Esophagus muscularis mucosa (tissue), 4 donors: ENCODE results near the gene RHOU. TPM values are rescaled to one million over a fixed set of nuclear protein-coding genes. Genes with fewer than 3 reads are reported as not detected.

ENCODE experiments used
- DNase-seq: peaks from one replicate; pipeline ENCODE4 v3.0.0-alpha.2; 2017; ENCODE audit errors: extremely low spot score
- H3K27ac ChIP-seq, 4 donors: fragments of 200-600 bp; sonication (generic); replicated peaks in 1 of 4; 1 replicate in 3 of 4; 2 replicates in 1 of 4; pipeline ENCODE4 v1.5.1; 2016 to 2019; ENCODE audit warnings: mild to moderate bottlenecking in 1 of 4
- H3K27me3 ChIP-seq, 4 donors: fragments of 200-600 bp; sonication (generic); one replicate each; pipeline versions ENCODE4 v1.5.1 to v1.6.0; 2016 to 2019
- H3K36me3 ChIP-seq, 4 donors: fragments of 200-600 bp; sonication (generic); one replicate each; pipeline ENCODE4 v1.5.1; 2016 to 2019
- H3K4me1 ChIP-seq, 4 donors: fragments of 200-600 bp; sonication (generic); one replicate each; pipeline ENCODE4 v1.5.1; 2016 to 2019
- H3K4me3 ChIP-seq, 4 donors: fragments of 200-600 bp; sonication (generic); 1 replicate in 2 of 4; 2 replicates in 2 of 4; pipeline ENCODE4 v1.5.1; 2016 to 2019; ENCODE audit warnings: mild to moderate bottlenecking in 4 of 4, moderate library complexity in 1 of 4
- H3K9me3 ChIP-seq, 4 donors: fragments of 200-600 bp; sonication (generic); 1 replicate in 3 of 4; 2 replicates in 1 of 4; pipeline ENCODE4 v1.5.1; 2016 to 2019
- EP300 ChIP-seq: sonication (generic); formaldehyde crosslinking; IDR thresholded peaks from one replicate; pipeline ENCODE4 v1.6.1; 2017; ENCODE audit warnings: antibody characterized with exemption
- POLR2A ChIP-seq: fragments of 450-650 bp; IDR thresholded peaks from one replicate; pipeline ENCODE4 v1.6.1; 2017; ENCODE audit warnings: antibody characterized with exemption, moderate library complexity, mild to moderate bottlenecking, low read depth
- POLR2AphosphoS5 ChIP-seq, 2 donors: sonication (generic); formaldehyde crosslinking; IDR thresholded peaks; one replicate each; pipeline ENCODE4 v1.6.1; 2017; ENCODE audit warnings: antibody characterized with exemption in 2 of 2
- WGBS: methylation state at CpG from one replicate; pipeline ENCODE4 v1.1.5; 2018; 5-methylcytosine and 5-hydroxymethylcytosine counted together
- intact Hi-C: fragments of 100-400 bp; cut with DNase I; formaldehyde crosslinking; loops from one replicate; pipeline ENCODE4 v1.15.1; 2023
- total RNA-seq, 4 donors: library from RNA; depleted of rRNA; stranded (reverse); fragments of >200 nt; gene quantifications; one replicate each; pipeline versions ENCODE4 v1.1.0 to v1.2.1, GENCODE V29; 2016
- TF ChIP-seq, protein P1 (sequence below), 3 experiments: fragments of 200-600 bp in 2 of 3; fragments of 450-650 bp in 1 of 3; sonication (generic) in 2 of 3; IDR thresholded peaks; one replicate each; pipeline ENCODE4 v1.5.1; 2017 to 2019; ENCODE audit warnings: antibody characterized with exemption in 3 of 3, mild to moderate bottlenecking in 2 of 3, moderate library complexity in 1 of 3

Gene RHOU
- total RNA-seq, 4 donors from 2014 or later = 24.1 to 36.0 (median 26.0) TPM

DNA sequence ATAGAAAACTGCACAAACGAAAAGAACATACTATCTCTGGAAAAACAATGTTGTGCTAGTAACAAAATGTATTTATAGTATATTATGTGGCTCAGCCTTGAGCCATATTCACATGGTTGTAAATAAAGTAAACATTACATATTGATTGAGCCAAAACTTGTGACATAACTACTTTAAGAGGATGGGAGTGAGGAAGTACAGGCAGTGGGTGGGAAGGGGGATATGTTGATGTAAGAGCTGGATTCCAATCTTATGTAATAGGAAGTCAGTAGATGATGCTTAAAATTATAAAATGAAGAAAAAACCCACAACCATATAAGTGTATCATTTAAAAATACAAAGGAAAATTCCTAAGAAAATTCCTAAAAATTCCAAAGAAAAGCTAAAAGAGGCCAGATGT lies 42.7 kb downstream of the RHOU start:
- H3K36me3 ChIP-seq = no peaks in the 10 kb centered on the region
- H3K4me1 ChIP-seq = peaks cover 0 to 6% (median 2%) of the 10 kb centered on the region in 4 donors
- H3K4me3 ChIP-seq = no peak overlapping the region
- no peaks in the 10 kb centered on the region for H3K9me3 ChIP-seq
- TF ChIP-seq EP300 (no peak), POLR2AphosphoS5 (IDR thresholded peaks at IDR 0.05) (no peak), POLR2A (no peak)
- H3K27ac ChIP-seq = no peak overlapping the region
- H3K27me3 ChIP-seq = no peaks in the 10 kb centered on the region
- intact Hi-C loops = no loop called here
- WGBS = 89% methylated on average over 1 of the region's 1 CpG
- DNase-seq = no peak

GRCh38 chr1:228778466-228778865 lies 43.2 kb downstream of the RHOU start:
- no peak overlapping the region for H3K4me3 ChIP-seq
- H3K27ac ChIP-seq = no peak overlapping the region
- no peaks in the 10 kb centered on the region for H3K9me3 ChIP-seq
- TF ChIP-seq, protein P1, sequence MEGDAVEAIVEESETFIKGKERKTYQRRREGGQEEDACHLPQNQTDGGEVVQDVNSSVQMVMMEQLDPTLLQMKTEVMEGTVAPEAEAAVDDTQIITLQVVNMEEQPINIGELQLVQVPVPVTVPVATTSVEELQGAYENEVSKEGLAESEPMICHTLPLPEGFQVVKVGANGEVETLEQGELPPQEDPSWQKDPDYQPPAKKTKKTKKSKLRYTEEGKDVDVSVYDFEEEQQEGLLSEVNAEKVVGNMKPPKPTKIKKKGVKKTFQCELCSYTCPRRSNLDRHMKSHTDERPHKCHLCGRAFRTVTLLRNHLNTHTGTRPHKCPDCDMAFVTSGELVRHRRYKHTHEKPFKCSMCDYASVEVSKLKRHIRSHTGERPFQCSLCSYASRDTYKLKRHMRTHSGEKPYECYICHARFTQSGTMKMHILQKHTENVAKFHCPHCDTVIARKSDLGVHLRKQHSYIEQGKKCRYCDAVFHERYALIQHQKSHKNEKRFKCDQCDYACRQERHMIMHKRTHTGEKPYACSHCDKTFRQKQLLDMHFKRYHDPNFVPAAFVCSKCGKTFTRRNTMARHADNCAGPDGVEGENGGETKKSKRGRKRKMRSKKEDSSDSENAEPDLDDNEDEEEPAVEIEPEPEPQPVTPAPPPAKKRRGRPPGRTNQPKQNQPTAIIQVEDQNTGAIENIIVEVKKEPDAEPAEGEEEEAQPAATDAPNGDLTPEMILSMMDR (IDR thresholded peaks at IDR 0.05) = no peak
- no peak for TF ChIP-seq EP300
- no peak for TF ChIP-seq POLR2AphosphoS5 (IDR thresholded peaks at IDR 0.05)
- TF ChIP-seq POLR2A = no peak
- H3K36me3 ChIP-seq = no peaks in the 10 kb centered on the region
- intact Hi-C loops = no loop called here
- H3K4me1 ChIP-seq = peaks cover 0 to 6% (median 4%) of the 10 kb centered on the region in 4 donors
- no peaks in the 10 kb centered on the region for H3K27me3 ChIP-seq
- WGBS = 90% methylated on average over 3 of the region's 3 CpGs
- DNase-seq = no peak

- no peak for DNase-seq
- Histone ChIP-seq H3K4me3 (no peak overlapping the region), H3K27ac (no peak overlapping the region), H3K4me1 (peaks cover 0 to 6% (median 4%) of the 10 kb centered on the region in 4 donors), H3K27me3 (no peaks in the 10 kb centered on the region), H3K36me3 (no peaks in the 10 kb centered on the region), H3K9me3 (no peaks in the 10 kb centered on the region)
- intact Hi-C loops = no loop called here
- no peak for TF ChIP-seq POLR2A
Measured at GRCh38 chr1:228778961-228779360, 43.7 kb downstream of the RHOU start.

DNA sequence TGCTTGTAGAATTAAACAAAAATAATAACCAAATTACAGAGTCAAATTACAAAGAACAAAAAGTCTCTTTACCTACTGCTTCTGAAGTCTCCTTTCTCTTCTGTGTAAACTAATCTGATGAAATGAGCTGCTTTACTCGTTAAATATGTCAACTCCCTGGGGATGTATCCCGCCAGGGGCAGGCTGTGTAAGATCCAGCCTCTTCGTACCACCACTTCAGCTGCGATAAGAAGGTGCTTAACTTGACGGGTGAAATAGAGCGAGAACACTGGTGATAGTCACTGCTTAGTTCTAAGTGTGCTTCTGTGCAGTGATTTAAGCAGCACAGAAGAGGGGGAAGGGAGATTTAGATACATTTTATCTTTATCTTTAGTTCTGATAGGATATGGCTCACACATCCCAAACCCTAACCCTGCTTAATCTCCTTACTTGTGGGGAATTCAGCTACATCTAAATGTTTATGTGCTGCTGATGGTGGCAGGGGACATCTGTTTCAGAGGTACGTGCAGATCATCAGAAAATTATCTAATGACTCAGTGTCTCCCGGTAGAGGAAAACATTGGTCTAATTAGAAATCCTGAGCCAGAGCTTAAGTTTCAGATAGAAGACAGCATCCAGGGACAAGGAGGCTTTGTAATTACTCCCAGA lies 46.0 kb downstream of the RHOU start:
- no peak for DNase-seq
- Histone ChIP-seq H3K9me3 (no peaks in the 10 kb centered on the region), H3K4me1 (peaks cover 0 to 6% (median 4%) of the 10 kb centered on the region in 4 donors), H3K27ac (no peak overlapping the region), H3K4me3 (no peak overlapping the region), H3K36me3 (no peaks in the 10 kb centered on the region), H3K27me3 (no peaks in the 10 kb centered on the region)
- 55% methylated on average over 8 of the region's 8 CpGs for WGBS
- TF ChIP-seq POLR2AphosphoS5 (IDR thresholded peaks at IDR 0.05) (no peak), POLR2A (no peak), EP300 (no peak)
- TF ChIP-seq, protein P1 (IDR thresholded peaks at IDR 0.05) = no peak
- intact Hi-C loops = no loop called here

DNA sequence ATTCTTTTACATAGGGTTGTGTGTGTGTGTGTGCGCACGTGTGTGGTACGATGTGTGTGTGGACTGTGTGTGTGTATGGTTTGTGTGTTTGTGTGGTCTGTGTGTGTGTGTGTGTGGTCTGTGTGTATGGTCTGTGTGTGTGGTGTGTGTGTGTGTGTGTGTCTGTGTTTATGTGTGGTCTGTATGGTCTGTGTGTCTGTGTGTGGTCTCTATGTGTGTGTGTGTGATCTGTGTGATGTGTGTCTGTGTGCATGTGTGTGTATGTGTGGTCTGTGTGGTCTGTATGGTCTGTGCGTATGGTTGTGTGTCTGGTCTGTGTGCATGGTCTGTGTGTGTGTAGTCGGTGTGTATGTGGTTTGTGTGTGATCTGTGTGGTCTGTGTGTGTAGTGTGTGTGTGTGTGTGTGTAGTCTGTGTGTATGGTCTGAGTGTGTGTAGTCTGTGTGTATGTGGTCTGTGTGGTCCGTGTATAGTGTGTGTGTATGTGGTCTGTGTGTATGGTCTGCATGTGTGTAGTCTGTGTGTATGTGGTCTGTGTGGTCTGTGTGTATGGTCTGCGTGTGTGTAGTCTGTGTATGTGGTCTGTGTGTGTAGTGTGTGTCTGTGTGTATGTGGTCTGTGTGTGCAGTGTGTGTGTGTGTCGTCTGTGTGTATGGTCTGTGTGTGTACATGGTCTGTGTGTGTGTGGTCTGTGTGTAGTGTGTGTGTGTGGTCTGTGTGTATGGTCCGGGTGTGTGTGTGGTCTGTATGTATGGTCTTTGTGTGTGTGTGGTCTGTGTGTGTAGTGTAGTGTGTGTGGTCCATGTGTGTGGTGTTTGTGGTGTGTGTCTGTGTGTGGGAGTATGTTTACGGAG lies 46.8 kb downstream of the RHOU start:
- Histone ChIP-seq H3K4me1 (peaks cover 0 to 6% (median 4%) of the 10 kb centered on the region in 4 donors), H3K4me3 (no peak overlapping the region), H3K36me3 (no peaks in the 10 kb centered on the region), H3K9me3 (no peaks in the 10 kb centered on the region), H3K27me3 (no peaks in the 10 kb centered on the region), H3K27ac (no peak overlapping the region)
- intact Hi-C loops = no loop called here
- WGBS = 82% methylated on average over 10 of the region's 10 CpGs
- TF ChIP-seq EP300 (no peak), POLR2A (no peak), POLR2AphosphoS5 (IDR thresholded peaks at IDR 0.05) (no peak)
- TF ChIP-seq, protein P1 (IDR thresholded peaks at IDR 0.05) = no peak
- no peak for DNase-seq
